ENCODE results near the gene LZTR1. TPM values are rescaled to one million over a fixed set of nuclear protein-coding genes. Genes with fewer than 3 reads are reported as not detected.
A peak's percentile ranks its signal among the peaks of the same experiment; 100 is the strongest.

Gene LZTR1
- total and polyA plus RNA-seq, 2 of the 8 experiments (the other 6 are each of a cell fraction or from before 2014, with no cell fraction given): 22.3 to 31.0 TPM

GRCh38 chr22:20978419-20978818, 3.7 kb upstream of the LZTR1 start:
- WGBS, 2 experiments (ENCODE audit: extremely low coverage in 1 of 2, insufficient coverage in 1 of 2, insufficient read length in 1 of 2, insufficient replicate concordance in 2 of 2, low coverage in 1 of 2, low lambda C conversion rate in 2 of 2, missing lambda C conversion rate in 1 of 2): 76% methylated on average over 2 of the region's 2 CpGs; no CpG with 5 or more reads in 1 of the 2 experiments
- Histone ChIP-seq H2BK12ac (ENCODE audit: low read depth, low read length) (no peak overlapping the region), H3K4me2 (ENCODE audit: insufficient read depth in 1 of 2, low read depth in 2 of 2, low read length in 2 of 2) (no peak overlapping the region; a peak in 1 of 4 replicates), H3K14ac (ENCODE audit: insufficient read length) (no peak overlapping the region), H3K79me1 (ENCODE audit: low read depth, low read length) (no peaks in the 10 kb centered on the region), H3K4me3 (ENCODE audit: extremely low read depth in 1 of 4, insufficient read depth in 2 of 4, low read depth in 3 of 4, low read length in 4 of 4) (no peak overlapping the region; a peak in 1 of 8 replicates), H3K18ac (ENCODE audit: extremely low read depth, low read length) (no peak overlapping the region), H3K27me3 (replicated peaks in 1 of 4; ENCODE audit: control insufficient read depth in 3 of 4, extremely low read depth in 1 of 4, insufficient read depth in 3 of 4, low read length in 3 of 4) (peaks cover 0 to 14% (median 8%) of the 10 kb centered on the region in 4 experiments; a peak in 5 of 7 replicates), H4K91ac (replicated peaks; ENCODE audit: insufficient read length, low read length) (no peak overlapping the region), H3K4me1 (replicated peaks in 1 of 4; ENCODE audit: control insufficient read depth in 3 of 4, insufficient read depth in 4 of 4, low read length in 3 of 4) (peaks cover 5 to 25% (median 8%) of the 10 kb centered on the region in 4 experiments; a peak in 6 of 7 replicates), H3K27ac (ENCODE audit: low read depth, low read length) (no peak overlapping the region), H3K56ac (replicated peaks; ENCODE audit: insufficient read length, low read depth, low read length) (no peak overlapping the region), H3K9ac (replicated peaks in 1 of 4; ENCODE audit: extremely low read depth in 1 of 4, low read depth in 3 of 4, low read length in 3 of 4) (no peak overlapping the region), H3K4ac (replicated peaks; ENCODE audit: insufficient read length, low read depth, low read length) (peak overlapping the region; percentile 27), H2BK20ac (ENCODE audit: low read length) (no peak overlapping the region), H2AK5ac (ENCODE audit: low read depth, low read length) (no peak overlapping the region), H3K9me3 (ENCODE audit: insufficient read depth in 2 of 2, low read depth in 1 of 2, low read length in 1 of 2) (peaks cover 11 to 17% of the 10 kb centered on the region in 2 experiments), H2BK120ac (replicated peaks; ENCODE audit: low read depth, low read length) (no peak overlapping the region), H3K23ac (ENCODE audit: insufficient read length) (no peak overlapping the region), H2AFZ (ENCODE audit: low read length) (no peak overlapping the region), H3K23me2 (ENCODE audit: low read depth, low read length) (peaks cover 8% of the 10 kb centered on the region), H4K8ac (ENCODE audit: extremely low read depth, insufficient read depth, low read length) (no peak overlapping the region), H4K5ac (ENCODE audit: insufficient read length, low read depth, low read length) (no peak overlapping the region), H2BK15ac (ENCODE audit: low read length) (no peak overlapping the region), H3K36me3 (ENCODE audit: control insufficient read depth in 2 of 4, insufficient read depth in 4 of 4, low read length in 3 of 4) (no peaks in the 10 kb centered on the region), H4K20me1 (replicated peaks in 1 of 2; ENCODE audit: control insufficient read depth in 1 of 2, insufficient read depth in 2 of 2, low read length in 2 of 2) (peaks cover 1 to 2% of the 10 kb centered on the region in 2 experiments), H3K79me2 (ENCODE audit: control insufficient read depth in 1 of 2, insufficient read depth in 2 of 2, low read length in 2 of 2) (no peaks in the 10 kb centered on the region), H2BK5ac (ENCODE audit: low read depth, low read length) (no peak overlapping the region)
- TF ChIP-seq SIN3A (conservative IDR thresholded peaks at IDR 0.05 in 1 of 2, IDR thresholded peaks at IDR 0.05 in 1 of 2; ENCODE audit: low read depth in 1 of 2, low read length in 2 of 2): no peak
- no peak for TF ChIP-seq CBX5 (IDR thresholded peaks at IDR 0.05; ENCODE audit: low read depth, low read length)
- no peak for TF ChIP-seq FOSL1 (IDR thresholded peaks at IDR 0.05; ENCODE audit: insufficient read depth, low read depth, low read length)
- no peak for TF ChIP-seq CEBPB (IDR thresholded peaks at IDR 0.05; ENCODE audit: low read depth, low read length)
- no peak for DNase-seq (ENCODE audit: low read depth in 1 of 2, low spot score in 2 of 2)
- POLR2A ChIA-PET (ENCODE audit: partially characterized antibody): interaction anchor here (1.2 to 2.1 kb wide), 3 partner anchors 10 to 24 kb away, joined by 4 to 15 read pairs (median 4); partner anchors contain the start of genes AIFM3 and THAP7
- CTCF ChIA-PET (ENCODE audit: partially characterized antibody): interaction anchor here (0.8 to 2.5 kb wide), 3 partner anchors 10 to 20 kb away, joined by 4 to 10 read pairs (median 4); no protein-coding TSS in a partner anchor
- no peak for FAIRE-seq
